Activated naive CD4-positive, alpha-beta T cell treated with anti-CD3 and anti-CD28 coated beads, Interleukin-2, amount 50 U/mL, for 24 hours (primary cell): ENCODE measurements around the gene NSG2.
"Not testable (repeated sequence)": the region's sequence is repeated elsewhere in the genome, so short reads cannot be mapped to it uniquely, and the experiment has no call there.

Experiments
- H3K27ac Mint-ChIP-seq: one replicate; pipeline ENCODE4 v1.8.0; 2021; ENCODE audit warnings: mild to moderate bottlenecking, mixed read lengths
- H3K27me3 Mint-ChIP-seq: one replicate; pipeline ENCODE4 v1.8.0; 2021; ENCODE audit warnings: mixed read lengths
- H3K36me3 Mint-ChIP-seq: one replicate; pipeline ENCODE4 v1.8.0; 2021; ENCODE audit warnings: mixed read lengths
- H3K4me1 Mint-ChIP-seq: one replicate; pipeline ENCODE4 v1.8.0; 2021; ENCODE audit warnings: mixed read lengths
- H3K4me3 Mint-ChIP-seq: one replicate; pipeline ENCODE4 v1.8.0; 2021; ENCODE audit warnings: mild to moderate bottlenecking, mixed read lengths
- H3K9me3 Mint-ChIP-seq: one replicate; pipeline ENCODE4 v1.8.0; 2021; ENCODE audit warnings: mixed read lengths

The NSG2 gene

DNA sequence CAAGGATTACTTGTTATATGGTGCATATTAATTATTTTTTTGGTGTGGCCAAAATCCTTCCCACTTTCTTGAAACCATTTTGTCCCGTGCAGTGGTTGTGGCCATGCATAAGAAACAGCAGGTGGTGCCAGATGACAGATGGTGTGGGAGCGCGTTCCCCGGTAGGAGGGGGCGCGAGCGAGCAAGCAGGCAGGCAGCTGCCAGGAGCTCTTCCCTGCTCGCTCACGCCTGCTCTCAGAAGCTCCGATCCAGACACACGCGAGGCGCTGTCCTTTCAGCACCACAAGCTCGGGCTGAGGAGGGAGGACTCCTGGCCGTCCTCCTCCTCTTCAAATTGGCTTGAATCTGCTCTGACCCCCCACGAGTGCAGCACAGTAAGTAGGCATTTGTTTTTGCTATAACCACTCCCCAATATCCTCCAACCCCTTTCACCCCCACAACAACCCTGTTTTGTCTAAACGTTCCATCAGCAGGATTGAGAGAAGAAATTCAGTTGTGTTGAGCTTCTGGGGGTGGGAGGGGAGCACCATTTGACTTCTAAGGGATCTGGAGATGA, at the start of gene NSG2:
Gene NSG2 (plus strand): TSS at position 237 of the 556 bp plus-strand sequence. CDS start 1,050 bp downstream, outside the sequence.
- peaks cover 5% of the 10 kb centered on the region for H3K9me3 Mint-ChIP-seq
- peaks cover 17% of the 10 kb centered on the region for H3K27me3 Mint-ChIP-seq
- no peaks in the 10 kb centered on the region for H3K36me3 Mint-ChIP-seq
- no peak within 1 kb of the TSS for H3K4me3 Mint-ChIP-seq
- no peak within 1 kb of the TSS for H3K27ac Mint-ChIP-seq
- no peaks in the 10 kb centered on the region for H3K4me1 Mint-ChIP-seq

DNA sequence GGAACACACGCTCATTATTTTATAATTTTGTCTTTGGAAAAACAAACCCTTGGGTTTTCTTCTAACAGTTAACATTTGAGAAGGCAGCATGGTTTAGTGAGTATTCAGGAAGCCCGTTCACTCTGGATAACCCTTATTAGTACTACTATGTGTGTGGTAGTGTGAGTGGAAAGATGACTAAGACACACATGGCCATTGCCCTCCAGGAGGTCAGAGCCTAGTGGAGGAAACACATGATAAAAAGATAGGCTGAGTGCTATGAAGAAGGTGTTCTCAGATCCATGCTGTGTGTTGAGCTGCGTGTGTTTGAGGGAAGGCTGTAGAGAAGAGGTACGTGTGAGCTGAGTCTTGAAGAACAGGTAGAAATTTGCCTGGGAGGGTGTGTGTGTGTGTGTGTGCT, 48.2 kb upstream of the NSG2 start:
- H3K27ac Mint-ChIP-seq: no peak overlapping the region
- no peaks in the 10 kb centered on the region for H3K9me3 Mint-ChIP-seq
- H3K36me3 Mint-ChIP-seq: no peaks in the 10 kb centered on the region
- no peak overlapping the region for H3K4me3 Mint-ChIP-seq
- no peaks in the 10 kb centered on the region for H3K4me1 Mint-ChIP-seq
- peaks cover 7% of the 10 kb centered on the region for H3K27me3 Mint-ChIP-seq

DNA sequence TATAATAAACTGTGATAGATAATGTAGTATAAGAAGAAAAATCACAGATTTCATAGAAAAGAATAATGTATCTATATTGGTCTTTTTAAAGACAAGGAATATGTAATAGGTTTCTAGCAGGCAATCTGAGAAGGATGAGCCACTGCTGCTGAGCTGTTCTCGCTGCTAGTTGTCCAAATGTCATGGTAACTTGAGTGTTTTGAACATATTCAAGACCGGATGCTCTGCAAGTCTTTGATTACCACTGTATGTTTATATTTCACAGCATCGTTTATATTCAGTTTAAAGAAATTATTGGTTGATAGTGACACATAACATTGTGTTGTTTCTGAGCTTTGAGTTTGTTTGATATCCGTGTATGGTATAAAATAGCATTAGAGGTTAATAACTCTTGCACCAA, 47.0 kb upstream of the NSG2 start:
- H3K4me3 Mint-ChIP-seq: no peak overlapping the region
- H3K27ac Mint-ChIP-seq: no peak overlapping the region
- H3K27me3 Mint-ChIP-seq: peaks cover 11% of the 10 kb centered on the region
- no peaks in the 10 kb centered on the region for H3K9me3 Mint-ChIP-seq
- no peaks in the 10 kb centered on the region for H3K4me1 Mint-ChIP-seq
- H3K36me3 Mint-ChIP-seq: no peaks in the 10 kb centered on the region

DNA sequence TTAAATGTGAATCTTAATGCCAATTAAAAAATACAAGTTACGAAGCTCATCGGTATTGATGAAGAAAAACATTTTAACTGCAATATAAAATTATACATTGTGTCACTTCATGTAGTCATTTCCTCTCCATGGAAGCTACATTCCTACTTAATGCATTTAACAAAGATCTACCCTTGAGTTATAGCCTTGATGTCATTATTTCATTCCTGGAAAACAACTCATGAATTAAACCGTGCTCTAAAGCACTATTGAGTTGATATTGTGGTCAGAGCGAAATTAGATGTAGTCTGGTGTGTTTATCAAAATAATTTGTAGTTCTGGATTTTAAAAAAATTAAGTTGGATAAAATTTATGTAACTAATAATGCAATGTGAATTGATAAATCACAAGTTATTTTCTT, 45.4 kb upstream of the NSG2 start:
- Mint-ChIP-seq H3K36me3 (no peaks in the 10 kb centered on the region), H3K9me3 (no peaks in the 10 kb centered on the region), H3K4me3 (no peak overlapping the region), H3K4me1 (no peaks in the 10 kb centered on the region), H3K27me3 (peaks cover 13% of the 10 kb centered on the region), H3K27ac (no peak overlapping the region)

DNA sequence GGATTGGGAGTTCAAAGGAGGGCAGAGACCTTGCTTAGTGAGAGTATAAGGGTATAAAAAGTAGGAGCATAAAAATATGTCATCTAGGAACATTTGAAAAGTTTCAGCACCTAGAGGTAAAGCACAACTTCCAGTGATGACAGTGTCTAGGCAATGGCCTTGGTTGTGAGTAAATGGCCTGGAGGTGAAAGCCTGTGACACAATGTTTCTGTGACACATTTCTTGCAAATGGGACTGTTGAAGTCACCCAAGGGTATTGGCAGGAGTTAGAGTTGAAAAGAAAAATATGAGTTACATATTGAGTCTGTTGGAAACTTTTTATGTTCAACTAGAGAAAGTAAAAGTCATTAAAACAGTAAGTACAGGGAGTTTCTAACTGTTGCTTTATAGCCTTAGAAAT, 41.7 kb upstream of the NSG2 start:
- Mint-ChIP-seq H3K36me3 (no peaks in the 10 kb centered on the region), H3K4me1 (no peaks in the 10 kb centered on the region), H3K4me3 (no peak overlapping the region), H3K27me3 (peaks cover 10% of the 10 kb centered on the region), H3K27ac (no peak overlapping the region), H3K9me3 (no peaks in the 10 kb centered on the region)

DNA sequence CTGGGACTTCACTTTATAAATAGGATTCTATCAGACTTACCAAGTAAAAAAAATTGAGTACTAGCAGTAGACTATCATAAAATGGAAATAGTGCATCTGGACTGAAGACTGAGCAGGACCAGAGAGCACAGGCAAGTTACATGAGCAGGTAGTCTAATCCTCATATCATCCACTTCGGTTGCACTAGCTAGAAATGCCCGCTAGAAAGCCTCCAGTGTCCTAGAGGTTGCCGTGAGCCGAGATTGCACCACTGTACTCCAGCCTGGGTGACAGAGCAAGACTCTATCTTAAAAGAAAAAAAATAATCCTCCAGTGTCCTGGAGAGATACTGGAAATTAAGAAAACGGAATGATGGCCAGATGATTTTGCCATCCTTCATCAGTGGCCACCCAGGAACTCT, 36.6 kb upstream of the NSG2 start:
- Mint-ChIP-seq H3K27ac (no peak overlapping the region), H3K9me3 (no peaks in the 10 kb centered on the region), H3K4me3 (no peak overlapping the region), H3K36me3 (no peaks in the 10 kb centered on the region), H3K4me1 (no peaks in the 10 kb centered on the region), H3K27me3 (peaks cover 8% of the 10 kb centered on the region)

DNA sequence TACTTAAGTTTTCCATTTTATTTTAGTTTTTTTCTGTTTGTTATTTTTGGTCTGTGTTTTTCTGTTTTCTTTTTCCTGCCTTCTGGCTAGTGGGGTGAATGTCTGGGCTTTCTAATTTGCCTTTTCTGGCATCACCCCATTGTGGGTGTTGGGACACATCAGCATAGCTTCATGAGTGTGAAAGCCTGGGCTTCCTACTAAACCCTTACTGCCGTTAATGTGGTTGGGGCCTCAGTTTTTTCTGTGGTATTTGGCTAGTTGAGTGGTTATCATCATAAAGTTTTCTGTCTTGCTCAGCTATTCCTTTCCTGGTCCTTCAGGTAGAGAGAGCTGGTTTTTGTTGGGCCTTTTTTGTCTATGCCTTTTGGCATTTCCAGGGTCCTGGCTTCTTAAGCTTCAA, 35.1 kb upstream of the NSG2 start:
- no peak overlapping the region for H3K27ac Mint-ChIP-seq
- H3K4me3 Mint-ChIP-seq: no peak overlapping the region
- H3K27me3 Mint-ChIP-seq: peaks cover 6% of the 10 kb centered on the region
- no peaks in the 10 kb centered on the region for H3K4me1 Mint-ChIP-seq
- H3K36me3 Mint-ChIP-seq: no peaks in the 10 kb centered on the region
- no peaks in the 10 kb centered on the region for H3K9me3 Mint-ChIP-seq

DNA sequence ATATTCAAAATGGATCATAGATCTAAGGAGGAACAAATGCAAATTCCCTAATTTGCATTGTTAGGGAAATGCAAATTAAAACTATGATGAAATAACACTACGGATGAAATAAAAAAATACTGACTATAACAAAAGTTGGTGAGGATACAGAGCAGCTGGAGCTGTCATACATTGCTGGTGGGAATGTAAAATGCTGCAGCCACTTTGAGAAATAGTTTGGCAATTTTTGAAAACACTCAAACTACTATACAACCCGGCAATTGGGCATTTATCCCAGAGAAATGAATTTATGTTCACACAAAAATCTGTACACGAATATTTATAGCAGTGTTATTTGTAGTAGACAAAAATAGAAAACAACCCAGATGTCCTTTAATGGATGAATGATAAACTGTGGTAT, 34.1 kb upstream of the NSG2 start:
- Mint-ChIP-seq H3K9me3 (no peaks in the 10 kb centered on the region), H3K27me3 (peaks cover 4% of the 10 kb centered on the region), H3K4me3 (no peak overlapping the region)

DNA sequence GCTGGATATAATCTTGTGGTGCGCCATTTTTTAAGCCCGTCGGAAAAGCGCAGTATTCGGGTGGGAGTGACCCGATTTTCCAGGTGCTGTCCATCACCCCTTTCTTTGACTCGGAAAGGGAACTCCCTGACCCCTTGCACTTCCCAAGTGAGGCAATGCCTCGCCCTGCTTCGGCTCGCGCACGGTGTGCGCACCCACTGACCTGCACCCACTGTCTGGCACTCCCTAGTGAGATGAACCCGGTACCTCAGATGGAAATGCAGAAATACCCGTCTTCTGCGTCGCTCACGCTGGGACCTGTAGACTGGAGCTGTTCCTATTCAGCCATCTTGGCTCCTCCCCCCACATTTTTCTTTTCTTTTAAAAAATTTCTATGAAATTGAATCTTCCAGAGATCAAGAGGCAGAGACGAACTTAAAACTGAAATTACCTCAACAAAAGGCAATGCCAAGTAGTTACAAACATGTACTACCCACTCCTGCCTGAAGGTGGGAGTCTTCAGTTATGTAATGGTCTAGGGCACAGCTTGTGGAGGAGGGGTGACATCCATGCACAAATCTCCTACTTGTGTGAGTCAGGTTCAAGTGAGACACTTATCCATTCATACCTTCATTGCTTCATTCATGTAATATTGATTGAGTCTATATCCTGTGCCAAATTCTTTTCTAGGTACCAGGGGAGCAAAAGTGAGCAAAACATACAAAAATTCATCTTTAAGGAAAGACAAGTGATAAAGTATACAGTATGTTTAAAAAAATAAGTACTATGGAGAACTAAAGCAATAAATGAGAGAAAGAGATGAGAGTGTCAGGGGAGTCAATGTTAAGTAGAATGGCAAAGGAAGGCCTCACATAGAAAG, 25.2 kb upstream of the NSG2 start:
- H3K36me3 Mint-ChIP-seq, H3K9me3 Mint-ChIP-seq, H3K4me3 Mint-ChIP-seq, H3K27ac Mint-ChIP-seq, H3K4me1 Mint-ChIP-seq: not testable (repeated sequence)
- H3K27me3 Mint-ChIP-seq: peaks cover 21% of the 10 kb centered on the region

More for the DNA sequence above, 34.1 kb upstream of the NSG2 start:
- H3K36me3 Mint-ChIP-seq: no peaks in the 10 kb centered on the region
- no peak overlapping the region for H3K27ac Mint-ChIP-seq
- no peaks in the 10 kb centered on the region for H3K4me1 Mint-ChIP-seq

DNA sequence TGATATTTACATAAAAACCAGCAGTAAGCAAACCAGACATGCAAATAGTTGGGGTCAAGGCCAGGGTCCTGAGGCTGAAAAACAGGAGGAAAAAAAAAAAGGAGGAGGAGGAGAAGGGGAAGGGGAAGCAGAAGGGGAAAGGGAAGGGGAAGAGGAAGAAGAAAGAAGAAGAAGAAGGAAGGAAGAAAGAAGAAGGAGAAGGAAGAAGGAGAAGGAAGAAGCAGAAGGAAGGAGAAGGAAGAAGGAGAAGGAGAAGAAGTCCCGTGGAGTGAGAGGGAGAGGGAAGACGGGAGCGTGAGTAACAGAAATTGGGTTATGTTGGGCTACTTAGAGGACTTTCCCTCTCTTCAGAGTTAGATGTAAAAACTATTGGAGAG, 24.6 kb upstream of the NSG2 start:
- H3K27me3 Mint-ChIP-seq: peaks cover 21% of the 10 kb centered on the region
- H3K36me3 Mint-ChIP-seq: no peaks in the 10 kb centered on the region
- H3K27ac Mint-ChIP-seq: no peak overlapping the region
- no peaks in the 10 kb centered on the region for H3K4me1 Mint-ChIP-seq
- no peak overlapping the region for H3K4me3 Mint-ChIP-seq
- H3K9me3 Mint-ChIP-seq: peaks cover 3% of the 10 kb centered on the region

DNA sequence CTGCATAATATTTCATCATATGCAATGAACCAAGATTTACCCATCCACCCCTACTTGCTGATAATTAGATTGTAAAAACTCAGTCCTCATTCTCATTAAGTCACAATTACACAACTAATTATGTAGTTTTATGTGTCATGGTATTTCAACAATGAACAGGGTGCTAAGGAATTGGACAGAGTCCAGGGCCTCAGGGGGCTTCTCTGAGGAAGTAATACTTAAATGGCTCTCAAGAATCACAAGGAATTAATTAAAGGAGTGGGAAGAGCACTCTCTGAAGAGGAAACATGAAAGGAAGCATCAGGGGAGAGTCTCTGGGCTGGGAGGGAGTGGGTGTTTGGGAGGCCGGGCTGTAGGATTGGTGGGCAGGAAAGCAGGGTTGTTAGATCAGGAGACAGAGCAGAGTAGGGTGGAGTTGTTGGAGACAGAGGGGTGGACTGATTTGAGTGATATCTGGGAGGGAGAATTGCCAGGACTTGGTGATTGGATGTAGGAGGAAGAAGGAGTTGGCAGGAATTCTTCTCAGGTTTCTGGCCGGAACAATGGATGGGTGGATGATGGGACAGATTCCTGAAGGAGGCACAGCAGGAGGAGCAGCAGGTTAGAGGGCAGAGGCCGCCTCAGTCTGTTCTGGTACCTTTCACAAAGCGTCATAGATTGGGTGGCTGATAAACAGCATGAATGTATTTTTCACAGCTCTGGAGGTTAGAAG, 23.0 kb upstream of the NSG2 start:
- Mint-ChIP-seq H3K4me3 (no peak overlapping the region), H3K9me3 (peaks cover 3% of the 10 kb centered on the region), H3K27me3 (peaks cover 21% of the 10 kb centered on the region), H3K36me3 (no peaks in the 10 kb centered on the region), H3K27ac (no peak overlapping the region), H3K4me1 (no peaks in the 10 kb centered on the region)

DNA sequence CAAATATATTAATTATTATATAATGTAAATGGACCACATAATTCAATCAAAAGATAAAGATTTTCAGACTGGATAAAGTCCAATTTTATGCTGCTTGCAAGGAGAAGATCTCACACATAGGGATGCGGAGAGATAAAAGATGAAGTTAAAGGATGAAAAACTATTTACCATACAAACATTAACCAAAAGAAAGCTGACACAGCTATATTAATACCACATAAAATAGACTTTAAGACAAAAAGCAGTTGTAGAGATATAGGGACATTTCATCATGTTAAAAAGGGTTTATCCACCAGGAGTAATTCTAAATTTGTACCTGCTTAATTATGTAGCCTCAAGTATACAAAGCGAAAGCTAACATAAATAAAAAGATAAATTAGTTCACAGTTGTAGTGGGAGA, 15.2 kb upstream of the NSG2 start:
- Mint-ChIP-seq H3K9me3 (peaks cover 11% of the 10 kb centered on the region), H3K27me3 (peaks cover 1% of the 10 kb centered on the region), H3K36me3 (no peaks in the 10 kb centered on the region), H3K4me3 (no peak overlapping the region), H3K27ac (no peak overlapping the region), H3K4me1 (no peaks in the 10 kb centered on the region)

DNA sequence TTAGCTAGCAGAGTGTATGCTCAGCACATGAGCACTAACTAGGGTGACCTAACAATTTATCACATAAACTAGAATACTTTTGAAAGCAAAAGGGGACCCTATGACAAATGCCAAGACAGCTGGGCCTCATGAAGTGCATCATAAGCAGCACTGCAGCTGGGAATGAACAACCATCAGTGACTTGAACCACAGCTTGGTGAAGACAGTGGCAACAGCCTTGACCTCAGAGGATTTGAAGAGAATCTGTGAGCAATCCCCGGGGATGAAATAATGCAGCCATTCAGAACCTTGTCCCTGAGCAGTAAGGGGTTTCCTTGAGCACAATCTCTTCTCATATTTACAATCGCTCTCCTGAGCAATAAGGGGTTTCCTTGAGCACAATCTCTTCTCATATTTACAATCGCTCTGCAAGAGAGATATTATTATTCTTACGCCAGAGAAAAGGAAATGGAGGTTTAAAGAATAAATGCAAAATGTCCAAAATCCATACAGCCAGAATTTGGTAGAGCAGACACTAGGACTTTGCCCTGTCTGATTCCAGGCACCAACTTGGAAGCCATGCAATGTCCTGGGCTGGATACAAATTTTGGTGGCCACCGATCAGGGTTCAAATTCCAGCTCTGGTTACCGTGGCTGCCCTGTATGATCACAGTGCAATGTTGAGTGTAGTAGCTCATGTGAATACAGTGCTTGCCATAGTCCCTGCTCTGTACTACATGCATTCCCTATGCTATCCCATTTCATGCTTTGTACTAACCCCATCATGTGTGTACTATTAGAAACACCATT, 846 bp upstream of the NSG2 start:
- H3K9me3 Mint-ChIP-seq: peaks cover 5% of the 10 kb centered on the region
- no peaks in the 10 kb centered on the region for H3K4me1 Mint-ChIP-seq
- peaks cover 22% of the 10 kb centered on the region for H3K27me3 Mint-ChIP-seq
- H3K36me3 Mint-ChIP-seq: no peaks in the 10 kb centered on the region
- H3K4me3 Mint-ChIP-seq: no peak overlapping the region
- no peak overlapping the region for H3K27ac Mint-ChIP-seq

DNA sequence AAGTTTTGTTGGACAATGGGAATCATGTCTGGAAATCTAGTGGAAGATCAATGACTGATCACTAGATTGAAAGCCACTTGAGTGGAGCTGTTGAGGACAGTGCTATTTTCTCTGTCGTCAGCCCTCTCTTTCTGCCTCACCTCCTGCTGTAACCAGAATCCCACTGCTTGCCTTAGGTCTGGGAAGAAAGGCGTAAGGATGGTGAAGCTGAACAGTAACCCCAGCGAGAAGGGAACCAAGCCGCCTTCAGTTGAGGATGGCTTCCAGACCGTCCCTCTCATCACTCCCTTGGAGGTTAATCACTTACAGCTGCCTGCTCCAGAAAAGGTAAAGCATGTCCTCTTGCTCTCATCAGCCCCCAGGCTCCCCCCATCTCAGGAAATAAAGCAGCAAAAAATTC, 1.1 kb downstream of the NSG2 start:
- Mint-ChIP-seq H3K27me3 (peaks cover 18% of the 10 kb centered on the region), H3K4me3 (no peak overlapping the region), H3K27ac (no peak overlapping the region), H3K9me3 (peaks cover 5% of the 10 kb centered on the region), H3K4me1 (no peaks in the 10 kb centered on the region), H3K36me3 (no peaks in the 10 kb centered on the region)

DNA sequence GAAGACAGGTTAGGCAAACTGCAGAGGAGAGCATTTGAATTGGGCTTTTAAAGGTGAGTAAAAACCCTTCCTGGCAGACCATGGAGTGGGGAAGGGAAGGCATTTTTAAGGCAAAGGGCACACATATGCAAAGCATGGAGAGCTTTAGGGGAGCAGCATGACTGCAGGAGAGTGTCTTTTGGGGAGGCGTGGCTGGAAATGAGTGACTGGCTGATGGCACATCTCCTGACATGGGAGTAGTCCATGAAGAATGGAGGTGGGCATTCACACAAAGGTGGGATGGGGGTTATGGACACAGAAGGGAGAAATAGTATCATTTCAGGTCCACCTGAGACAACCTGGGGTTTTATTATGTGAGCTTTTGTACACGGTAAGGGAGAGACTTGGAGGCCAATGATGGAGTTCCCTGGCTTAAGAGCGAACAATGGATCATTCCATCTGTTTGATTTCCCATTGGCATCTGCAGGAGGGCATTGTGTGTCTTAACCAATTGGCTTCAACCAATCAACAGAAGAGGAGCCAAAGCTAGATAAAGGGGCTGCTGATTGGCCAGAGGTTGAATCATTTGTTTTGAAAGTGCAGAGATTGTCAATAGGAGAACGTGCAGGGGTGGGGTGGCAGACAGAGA, 2.1 kb downstream of the NSG2 start:
- H3K4me1 Mint-ChIP-seq: no peaks in the 10 kb centered on the region
- H3K4me3 Mint-ChIP-seq: no peak overlapping the region
- H3K36me3 Mint-ChIP-seq: no peaks in the 10 kb centered on the region
- peaks cover 5% of the 10 kb centered on the region for H3K9me3 Mint-ChIP-seq
- H3K27me3 Mint-ChIP-seq: peaks cover 16% of the 10 kb centered on the region
- H3K27ac Mint-ChIP-seq: no peak overlapping the region
